Pons (tissue), 1 donor: ENCODE measurements around the gene LRRN1.

ENCODE experiments used
- DNase-seq: peaks from one replicate; pipeline ENCODE4 v3.0.0-alpha.2; 2016; ENCODE audit warnings: low spot score

LRRN1 gene

DNA sequence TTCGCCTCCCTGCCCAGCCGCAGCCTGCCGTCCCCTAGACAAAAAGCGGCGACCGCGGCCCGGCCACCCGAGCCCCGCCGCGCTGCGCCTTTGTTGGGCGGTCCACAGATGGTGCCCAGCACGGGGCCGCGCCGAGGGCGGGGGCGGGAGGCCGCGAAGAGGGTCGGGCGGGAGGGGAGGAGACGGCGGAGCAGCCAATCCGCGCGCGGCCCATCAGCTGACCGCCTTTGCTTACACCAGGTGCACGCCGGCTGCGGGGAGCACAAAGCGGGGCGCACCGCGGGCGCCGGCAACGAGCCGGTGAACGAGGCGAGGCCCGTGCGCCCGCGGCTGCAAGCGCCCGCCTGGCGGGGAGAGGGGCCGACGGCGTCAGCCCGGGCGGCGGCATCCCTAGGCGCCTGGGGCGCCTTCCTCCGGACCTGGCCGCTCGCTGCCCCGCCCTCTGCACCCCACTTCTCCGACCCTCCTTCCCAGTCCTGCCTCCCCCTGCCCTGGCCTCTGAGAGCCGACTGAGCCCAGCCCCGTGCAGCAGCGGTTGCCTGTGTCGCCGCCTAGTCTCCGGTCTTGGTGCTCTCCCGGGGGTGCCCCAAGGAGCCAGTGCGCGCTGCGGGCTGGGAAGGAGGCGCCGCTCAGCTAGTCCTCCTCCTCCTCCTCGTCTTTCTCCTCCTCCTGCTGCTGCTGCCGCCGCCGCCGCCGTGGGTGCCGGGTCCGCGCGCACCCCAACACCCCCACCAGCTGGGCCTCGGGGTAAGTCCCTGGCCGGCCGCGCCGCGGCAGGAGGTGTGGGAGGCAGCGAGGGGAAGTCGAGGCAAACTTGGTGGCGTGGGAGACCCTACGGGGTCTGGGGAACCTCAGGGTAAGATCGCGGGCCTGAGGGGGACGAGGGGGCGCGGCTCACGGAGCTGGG lies at the start of gene LRRN1:
TSS of gene LRRN1 (plus strand) at position 259 of the 907 bp plus-strand sequence. CDS start 45,211 bp downstream, outside the sequence.
- peak; percentile 57 for DNase-seq

DNA sequence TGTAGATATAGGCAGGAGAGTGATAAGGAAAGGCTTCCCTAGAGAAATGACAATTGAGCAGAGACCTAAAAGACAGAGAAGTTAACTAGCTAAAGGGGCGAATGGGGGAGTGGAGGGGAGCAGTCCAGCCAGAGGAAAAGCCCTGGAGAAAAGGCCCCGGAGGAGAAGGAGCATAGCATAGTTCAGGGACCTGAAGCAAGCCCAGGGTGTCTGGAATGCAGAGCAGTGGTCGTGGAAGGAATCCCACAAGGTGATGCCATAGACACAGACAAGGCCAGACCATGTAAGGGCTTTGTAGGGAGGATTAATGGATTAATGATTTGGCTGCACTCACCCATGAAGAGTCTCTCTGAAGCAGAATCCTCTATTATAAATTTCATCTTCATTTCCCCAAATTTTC lies 45.8 kb upstream of the LRRN1 start:
- DNase-seq = no peak

DNA sequence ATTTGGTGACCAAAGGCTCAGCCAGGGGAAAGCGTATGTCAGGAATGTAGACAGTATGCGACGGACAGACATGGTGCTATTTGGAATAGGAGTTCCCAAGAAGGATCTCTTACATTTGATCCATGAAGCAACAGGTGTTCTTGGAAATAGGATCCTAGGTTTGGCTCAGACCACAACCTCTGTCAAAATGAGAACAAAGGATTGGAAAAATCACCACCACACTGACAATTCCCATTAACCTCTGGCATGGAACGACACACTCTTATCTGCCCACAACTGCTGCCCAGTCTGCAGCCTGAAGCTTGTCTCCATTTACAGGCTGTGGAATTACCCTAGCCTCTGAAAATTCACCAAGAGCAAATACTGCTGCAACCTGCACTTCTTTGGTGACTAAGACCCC lies 33.6 kb upstream of the LRRN1 start:
- no peak for DNase-seq

DNA sequence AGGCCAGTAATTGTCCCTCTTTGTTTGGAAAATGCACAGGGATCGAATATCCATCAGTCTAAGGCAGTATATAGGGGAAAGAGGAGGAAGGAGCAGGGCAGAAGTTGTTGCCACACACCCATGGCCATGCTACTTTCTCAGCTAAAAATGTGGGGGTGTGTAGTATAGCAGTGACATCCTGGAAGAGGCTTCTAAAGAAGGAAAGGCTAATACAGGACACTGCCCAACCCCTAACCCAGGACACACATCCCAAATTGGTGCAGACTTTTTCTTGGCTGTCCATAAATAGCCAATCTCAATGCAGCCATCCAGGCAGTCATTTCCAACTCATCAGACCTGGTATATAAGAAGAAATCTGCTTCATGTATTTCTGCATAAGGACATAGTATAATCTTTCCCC lies 33.1 kb upstream of the LRRN1 start:
- no peak for DNase-seq

DNA sequence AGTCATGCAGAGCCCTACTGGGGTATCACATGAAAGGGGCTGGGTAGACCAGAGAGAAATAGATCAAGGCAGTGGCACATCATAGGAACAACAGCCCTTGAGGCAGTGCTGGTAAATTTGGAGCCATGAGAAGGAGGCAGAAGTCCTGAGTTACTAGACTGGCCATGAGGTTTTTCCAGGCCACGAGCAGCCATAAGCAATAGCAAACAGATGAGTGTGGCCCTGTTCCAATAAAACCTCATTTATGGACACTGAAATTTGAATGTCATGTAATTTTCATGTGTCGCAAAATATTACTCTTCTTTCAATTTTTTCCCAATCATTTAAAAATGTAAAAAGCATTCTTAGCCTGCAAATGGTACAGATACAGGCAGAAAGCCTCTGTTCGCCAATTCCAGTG lies 28.1 kb upstream of the LRRN1 start:
- DNase-seq = no peak

DNA sequence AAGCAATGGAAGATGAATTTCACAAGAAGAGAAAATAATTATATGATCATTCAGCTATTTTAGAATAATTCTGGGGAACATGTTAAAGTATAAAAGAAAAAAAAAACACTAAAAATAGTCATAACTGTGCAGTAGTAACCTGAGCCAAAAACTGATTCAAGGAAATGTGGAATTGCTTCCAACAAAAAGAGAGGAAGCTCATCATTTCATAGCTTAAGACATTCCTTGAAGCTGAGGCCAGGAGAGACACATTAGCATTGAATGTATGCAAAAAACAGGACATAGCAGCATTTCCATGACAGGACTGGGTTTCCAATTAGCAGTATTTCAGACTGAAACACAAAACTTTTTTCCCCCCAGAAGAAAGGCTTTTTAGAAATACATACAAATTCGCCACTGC lies 27.7 kb upstream of the LRRN1 start:
- no peak for DNase-seq

DNA sequence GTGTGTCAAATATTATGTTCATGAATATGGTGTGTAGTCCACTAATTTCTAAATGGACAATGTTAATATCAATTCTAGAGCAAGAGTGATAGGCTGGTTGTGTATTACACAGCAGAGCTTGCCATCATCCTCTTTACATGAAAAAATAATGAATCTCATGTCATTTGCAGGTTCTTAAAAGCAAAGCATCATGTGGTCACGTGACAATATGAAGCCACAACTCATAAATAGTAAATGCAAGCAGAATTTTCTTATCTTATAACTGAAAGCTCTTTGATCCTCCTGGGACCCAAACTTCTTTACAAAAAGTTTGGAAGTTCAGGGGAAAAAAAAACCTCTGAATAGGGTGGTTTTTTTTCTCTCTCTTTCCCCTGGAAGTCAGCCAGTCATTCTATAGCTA lies 26.9 kb upstream of the LRRN1 start:
- DNase-seq = no peak

DNA sequence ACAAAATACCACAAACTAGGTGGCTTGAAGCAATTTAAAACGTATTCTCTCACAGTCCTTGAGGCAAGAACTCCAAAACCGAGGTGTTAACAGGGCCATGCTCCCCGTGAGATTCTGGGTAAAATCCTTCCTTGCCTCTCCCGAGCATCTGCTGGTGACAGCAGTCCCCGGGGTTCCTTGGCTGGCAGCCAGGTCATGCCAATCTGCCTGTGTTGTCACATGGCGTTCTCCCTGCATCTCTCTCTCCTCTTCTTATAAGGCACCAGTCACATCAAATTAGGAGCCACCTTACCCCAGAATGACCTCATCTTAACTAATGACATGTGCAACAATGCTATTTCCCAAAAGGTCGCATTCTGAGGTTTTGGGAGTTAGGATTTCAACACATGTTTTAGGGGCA lies 26.3 kb upstream of the LRRN1 start:
- DNase-seq = no peak

DNA sequence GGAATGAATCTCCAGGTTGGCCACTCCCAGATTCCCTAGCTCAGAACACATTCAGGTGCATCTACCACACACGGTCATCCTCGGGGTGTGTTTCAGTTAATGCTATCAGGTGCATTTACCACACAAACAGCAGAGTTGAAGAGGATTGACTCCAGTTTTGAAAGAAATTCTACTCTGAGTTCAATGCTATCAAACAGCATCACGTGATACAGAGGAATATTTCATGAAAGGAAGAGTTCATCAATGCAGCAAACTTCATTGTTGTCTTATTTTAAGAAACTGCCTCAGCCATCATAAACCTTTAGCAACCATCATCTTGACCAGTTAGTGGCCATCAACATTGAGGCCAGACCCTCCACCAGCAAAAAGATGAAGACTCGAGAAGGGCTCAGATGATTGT lies 22.6 kb upstream of the LRRN1 start:
- DNase-seq = no peak

DNA sequence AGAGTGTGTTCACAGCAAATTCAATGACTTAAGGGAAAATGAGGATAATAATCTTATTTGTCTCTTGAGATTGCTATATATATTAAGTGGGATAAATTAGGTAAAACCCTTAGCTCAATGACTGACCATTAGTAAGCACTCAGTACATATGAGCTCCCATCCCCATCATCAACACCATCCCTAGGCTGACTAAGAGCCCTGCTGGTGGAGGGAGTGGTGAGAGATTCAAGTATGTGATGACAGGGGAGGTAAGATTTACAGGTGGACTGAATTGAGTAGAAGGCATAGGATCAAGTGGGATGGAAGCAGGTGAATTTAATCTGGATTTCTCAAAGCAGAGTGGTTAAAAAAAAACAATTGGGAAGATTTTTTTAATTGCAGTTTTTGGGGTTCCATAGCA lies 21.0 kb upstream of the LRRN1 start:
- DNase-seq = no peak

DNA sequence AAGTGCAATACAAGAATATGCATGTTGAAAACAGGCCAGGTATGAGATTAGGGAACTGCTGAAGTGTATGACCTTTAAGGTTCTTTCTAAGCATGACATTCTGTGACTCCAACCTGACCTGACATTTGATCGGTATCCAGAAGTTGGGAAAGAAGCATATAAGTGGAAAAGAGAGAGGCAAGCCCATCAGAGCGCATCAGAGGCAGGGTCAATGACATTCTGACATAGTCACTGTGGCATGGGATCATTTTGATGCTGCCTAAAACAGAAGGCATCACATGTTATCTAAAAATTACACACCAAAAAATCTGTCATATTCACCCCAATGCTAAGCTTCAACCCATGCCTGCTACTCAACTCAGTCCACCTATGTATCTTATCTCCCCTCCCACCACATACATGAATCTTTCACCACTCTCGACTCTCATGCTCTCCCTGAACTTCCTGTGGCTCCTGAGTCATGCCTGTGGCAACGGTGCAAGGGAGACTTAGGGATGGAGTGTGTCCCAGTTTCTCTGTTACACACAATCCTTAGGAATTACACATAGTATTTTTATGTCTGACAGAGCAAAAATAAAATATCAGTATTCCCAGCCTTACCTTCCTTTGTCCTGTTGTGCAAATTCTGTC lies 20.5 kb upstream of the LRRN1 start:
- no peak for DNase-seq

DNA sequence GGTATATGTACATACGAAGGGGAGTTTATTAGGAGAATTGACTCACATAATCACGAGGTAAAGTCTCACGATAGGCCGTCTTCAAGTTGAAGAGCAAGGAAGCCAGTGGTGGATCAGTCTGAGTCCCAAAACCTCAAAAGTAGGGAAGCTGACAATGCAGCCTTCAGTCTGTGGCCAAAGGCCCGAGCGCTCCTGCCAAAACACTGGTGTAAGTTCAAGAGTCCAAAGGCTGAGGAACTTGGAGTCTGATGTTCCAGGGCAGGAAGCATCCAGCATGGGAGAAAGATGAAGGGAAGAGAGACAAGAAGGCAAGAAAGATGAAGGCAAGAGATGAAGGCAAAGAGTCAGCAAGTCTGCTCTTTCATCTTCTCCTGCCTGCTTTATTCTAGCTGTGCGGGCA lies 16.8 kb upstream of the LRRN1 start:
- DNase-seq = no peak

DNA sequence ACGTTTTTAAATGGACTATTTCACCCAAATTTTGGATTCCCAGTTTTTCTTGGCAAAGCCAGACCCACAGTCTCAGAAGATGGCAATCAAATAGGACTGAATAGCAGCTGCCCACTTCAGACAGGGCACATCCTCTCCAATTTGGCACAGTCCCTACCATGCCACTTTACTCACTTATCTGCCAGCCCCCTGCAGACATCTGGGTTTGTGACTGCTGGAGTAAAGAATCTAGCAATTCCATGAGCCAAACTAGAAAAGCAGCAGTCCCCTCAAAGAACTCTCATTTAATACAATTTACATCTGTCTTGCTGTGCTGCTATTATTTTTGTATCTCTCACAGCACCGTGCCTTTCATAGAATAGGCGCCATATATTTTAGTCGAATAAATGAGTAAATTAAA lies 16.0 kb upstream of the LRRN1 start:
- no peak for DNase-seq

DNA sequence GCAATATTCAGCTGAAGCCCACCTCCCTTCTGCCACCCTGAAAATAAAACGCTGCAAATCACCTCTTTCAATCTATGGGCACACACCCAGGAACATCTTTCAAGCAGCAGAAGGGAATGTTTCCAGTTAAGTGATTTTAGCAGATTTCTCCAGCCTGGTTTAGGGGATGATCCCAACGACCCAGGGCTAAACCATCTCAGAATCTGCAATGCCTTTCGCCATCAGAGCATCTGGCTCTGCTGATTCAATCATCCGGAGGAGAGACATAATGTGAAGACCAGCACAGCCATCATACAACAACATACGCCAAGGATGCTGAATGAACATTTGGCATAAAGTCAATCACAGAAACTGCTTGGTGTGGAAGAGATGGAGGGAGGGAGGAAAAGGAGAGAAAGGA lies 15.5 kb upstream of the LRRN1 start:
- no peak for DNase-seq

DNA sequence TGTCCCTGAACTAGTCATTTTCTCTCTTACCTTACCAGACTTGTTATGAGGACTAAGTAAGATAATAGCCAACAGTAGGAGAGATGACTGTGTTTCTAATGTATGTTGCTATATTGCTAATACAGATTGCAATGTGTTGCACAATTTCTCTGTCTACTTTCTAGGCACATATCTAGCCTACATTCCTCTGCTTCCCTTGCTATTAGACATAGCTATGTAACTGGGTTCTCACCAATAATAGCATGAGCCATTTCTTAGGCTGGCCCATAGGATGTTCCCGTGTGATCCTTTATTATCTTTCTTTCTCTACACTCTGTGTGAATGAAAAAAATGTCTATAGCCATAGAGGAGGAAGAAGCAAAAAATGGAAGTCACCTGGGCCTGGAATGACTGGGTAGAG lies 6.8 kb upstream of the LRRN1 start:
- no peak for DNase-seq

DNA sequence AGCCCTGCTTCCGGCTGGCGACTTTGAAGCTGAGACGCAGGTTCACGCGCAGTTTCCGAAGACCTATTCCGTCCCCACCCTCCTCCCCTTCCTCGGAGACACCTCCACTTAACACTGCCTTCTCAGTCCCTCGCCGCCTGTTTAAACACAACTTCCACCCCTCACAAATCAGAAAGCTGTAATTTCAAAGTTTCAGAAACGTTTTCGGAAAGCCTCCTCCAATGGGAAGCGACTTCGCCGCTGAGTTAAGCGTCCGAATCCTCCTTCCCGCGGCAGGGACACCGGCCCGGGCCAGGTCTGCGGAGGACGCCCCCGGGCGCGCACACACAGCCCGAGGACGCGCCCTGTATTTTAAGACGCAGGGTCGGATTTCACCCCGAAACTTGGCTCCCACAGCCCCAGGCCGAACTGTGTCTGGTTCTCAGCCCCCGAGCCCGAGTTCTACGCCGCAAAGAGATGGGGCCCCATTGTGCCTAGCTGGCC lies 559 bp upstream of the LRRN1 start:
- DNase-seq = no peak

DNA sequence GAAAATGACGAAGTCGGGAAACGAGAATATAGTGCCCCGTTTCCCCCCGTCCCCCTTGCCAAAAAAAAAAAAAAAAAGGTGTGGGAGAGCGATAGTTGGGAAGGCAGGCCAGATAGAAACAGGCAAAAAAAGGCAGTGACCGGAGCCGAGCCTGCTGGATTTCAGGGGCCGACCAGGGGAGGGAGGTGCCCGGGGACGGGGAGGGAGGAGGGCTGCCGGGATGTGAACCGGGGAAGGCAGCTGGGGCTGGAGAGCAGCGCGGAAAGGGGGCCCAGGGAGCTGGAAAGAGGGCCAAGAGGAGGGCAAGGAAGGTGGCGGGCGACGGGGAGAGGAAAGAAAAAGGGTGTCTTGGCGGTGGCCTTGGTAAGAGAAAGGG lies 837 bp downstream of the LRRN1 start:
- no peak for DNase-seq

DNA sequence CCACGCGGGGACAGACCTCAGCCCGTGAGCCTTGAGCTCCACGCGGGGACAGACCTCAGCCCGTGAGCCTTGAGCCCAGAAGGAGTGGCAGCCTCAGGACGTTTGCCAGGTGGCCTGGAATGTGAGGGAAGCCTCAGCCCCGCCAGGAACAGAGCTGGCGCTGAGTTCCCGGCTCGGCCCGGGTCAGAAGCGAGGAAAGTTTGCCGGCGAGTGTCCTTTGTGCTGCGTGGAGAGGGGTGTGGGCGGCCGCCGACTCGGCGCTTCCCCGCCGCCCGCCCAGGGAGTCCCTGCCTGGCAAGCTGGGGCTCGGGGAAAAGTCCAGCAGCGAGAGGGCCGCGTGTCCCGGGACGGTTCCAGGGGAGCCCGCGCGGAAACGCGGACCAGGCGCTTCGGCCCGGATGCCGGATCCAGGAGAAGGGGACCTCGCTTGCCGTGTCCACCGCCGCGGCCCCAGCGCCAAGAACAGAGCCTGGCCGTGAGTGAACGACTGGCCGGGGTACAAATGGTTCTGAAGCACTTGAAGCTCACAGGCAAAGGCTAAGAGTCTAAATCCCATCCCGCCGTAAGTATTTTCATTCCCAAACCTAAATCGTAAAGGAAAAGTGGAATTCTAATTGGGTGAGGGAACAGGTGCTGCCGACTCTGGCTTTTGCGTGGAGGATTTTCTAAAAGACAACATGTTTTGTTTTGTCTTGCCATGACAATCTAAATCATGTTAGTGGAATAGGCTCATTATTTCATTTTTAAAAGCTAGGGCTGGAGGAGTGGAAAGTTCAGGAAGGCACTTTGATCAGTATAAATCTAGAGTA lies 1.7 kb downstream of the LRRN1 start:
- no peak for DNase-seq

DNA sequence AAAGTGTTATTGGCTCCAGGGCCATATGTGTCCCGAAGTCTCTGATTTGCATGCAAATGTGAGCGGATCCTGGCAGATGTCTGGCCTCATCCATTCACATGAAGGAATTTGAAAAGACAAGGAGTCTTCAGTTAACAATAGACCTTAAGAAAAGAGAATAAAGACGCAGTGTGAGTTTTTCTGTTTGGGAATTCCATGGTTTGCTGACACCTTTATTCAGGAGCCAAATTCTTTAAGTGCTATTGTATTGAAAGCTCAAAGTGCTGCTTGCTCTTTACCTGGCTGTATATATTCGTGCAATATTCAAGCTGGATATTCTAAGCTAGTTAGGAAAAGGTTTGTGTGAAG lies 2.2 kb downstream of the LRRN1 start:
- DNase-seq = no peak

DNA sequence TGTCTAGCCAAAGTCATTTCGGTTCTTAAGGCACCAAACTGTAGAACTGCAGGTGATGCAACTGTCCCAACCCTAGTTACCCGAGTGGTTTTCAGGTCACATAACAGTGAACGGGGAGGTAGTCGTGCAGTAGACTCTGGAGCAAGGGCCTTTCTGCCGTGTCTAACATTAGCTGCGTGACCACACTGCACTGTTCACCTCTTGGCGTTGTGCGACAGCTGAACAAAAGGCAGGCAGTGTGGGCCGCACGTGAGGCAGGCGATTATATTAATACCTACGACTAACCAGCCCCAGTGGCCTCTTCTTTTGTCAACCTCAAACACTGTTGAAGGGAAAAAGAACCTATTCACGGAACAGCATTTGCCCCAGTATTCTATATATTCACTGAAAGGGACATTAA lies 2.8 kb downstream of the LRRN1 start:
- no peak for DNase-seq

DNA sequence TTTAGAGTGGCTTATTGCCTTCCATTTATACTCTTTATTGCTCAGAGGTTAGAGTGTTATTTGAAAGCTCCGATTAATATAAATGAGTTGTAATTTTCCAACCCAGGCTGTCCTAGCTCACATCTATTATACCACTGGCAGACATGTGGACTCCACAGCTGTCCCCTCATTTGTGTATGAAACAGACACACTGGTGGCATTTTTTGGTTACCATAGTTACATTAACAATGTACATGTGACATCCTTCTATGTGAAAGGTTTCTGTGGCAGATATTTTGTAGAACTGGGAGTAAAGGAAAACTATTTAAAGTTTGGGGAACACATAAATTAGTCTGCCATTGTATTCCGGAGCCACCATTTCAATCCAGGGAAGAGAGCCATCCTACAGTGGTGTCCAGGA lies 5.3 kb downstream of the LRRN1 start:
- DNase-seq = no peak

DNA sequence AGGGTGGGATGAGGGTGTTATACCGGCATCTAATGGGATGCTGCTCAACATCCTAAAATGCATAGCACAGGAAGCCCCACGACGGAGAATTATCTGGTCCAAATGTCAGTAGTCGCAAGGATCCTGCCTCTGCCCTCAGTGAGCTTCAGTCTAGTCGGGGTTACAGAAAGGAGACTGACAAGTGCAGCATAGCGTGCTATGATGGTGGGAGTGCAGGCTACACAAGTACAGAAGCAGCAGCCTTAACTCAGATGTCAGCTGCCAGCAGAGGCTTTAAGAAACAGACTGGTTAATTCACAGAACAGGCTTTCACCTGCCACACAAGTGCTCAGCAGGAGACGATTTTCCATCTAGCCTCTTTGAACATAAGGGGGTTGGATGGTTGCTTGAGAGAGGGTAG lies 6.9 kb downstream of the LRRN1 start:
- DNase-seq = no peak

DNA sequence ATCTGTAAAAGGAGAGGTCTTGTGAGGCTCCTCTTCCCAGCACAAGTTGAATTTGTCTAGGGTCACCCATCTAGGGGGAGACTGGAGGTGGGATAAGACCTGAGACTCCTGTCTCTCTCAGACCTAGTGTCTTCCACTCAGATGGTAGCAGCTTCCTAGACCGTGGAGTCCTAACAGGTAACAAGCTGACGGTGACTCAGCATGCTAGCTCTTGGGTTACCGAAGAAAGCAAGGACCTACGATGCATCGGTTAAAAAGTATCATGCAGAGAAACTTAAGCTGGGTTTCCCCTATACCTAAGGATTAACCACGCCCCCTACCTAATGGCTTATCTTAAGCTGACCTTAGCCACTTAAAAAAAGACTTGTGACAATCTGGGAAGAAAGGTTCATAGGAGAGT lies 7.6 kb downstream of the LRRN1 start:
- DNase-seq = no peak
